ENCODE measurements around the gene AP1M1.

- TF ChIP-seq CTCF (IDR thresholded peaks at IDR 0.05), result no peak
- no peak for TF ChIP-seq POLR2A (IDR thresholded peaks at IDR 0.05)
Observed at GRCh38 chr19:16197188-16197621, 506 bp upstream of the AP1M1 start.

Measured in uterus (tissue), 2 donors.